Neuron (in vitro differentiated cells): ENCODE data around the gene PALLD.

ENCODE experiments used
- H2AFZ ChIP-seq: one replicate; pipeline ENCODE4 v1.6.1; 2013; ENCODE audit warnings: low read depth, mild to moderate bottlenecking, inconsistent platforms, low read length, moderate library complexity
- H3K27me3 ChIP-seq: one replicate; pipeline ENCODE4 v1.6.1; 2013; ENCODE audit warnings: low read length; ENCODE audit not compliant: insufficient read depth
- H3K36me3 ChIP-seq: one replicate; pipeline ENCODE4 v1.6.1; 2013; ENCODE audit warnings: low read length; ENCODE audit not compliant: insufficient read depth
- H3K4me1 ChIP-seq: one replicate; pipeline ENCODE4 v1.6.1; 2013; ENCODE audit warnings: low read length; ENCODE audit not compliant: insufficient read depth
- H3K4me3 ChIP-seq: 2 replicates; pipeline ENCODE4 v1.5.1; 2013; ENCODE audit warnings: mild to moderate bottlenecking, low read length, moderate library complexity
- H3K9me3 ChIP-seq: one replicate; pipeline ENCODE4 v1.6.1; 2013; ENCODE audit warnings: low read length

Gene PALLD

DNA sequence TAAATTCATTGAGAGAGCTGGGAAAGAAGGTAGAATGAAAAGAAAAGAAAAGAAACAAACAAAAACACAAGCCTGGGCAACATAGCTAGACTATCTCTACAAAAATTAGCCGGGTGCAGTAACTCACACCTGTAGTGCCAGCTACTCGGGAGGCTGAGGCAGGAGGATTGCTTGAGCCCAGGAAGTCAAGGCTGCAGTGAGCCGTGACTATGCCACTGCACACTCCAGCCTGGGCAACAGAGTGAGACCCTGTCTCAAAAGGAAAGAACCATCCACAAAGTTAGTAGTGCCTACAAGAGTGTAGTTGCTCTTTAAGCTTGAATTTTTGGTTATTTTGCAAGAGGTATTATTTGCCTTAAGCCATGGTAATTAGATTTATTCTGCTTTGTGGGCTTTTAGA, 355.5 kb downstream of the PALLD start:
- H3K4me1 ChIP-seq: peaks cover 18% of the 10 kb centered on the region

DNA sequence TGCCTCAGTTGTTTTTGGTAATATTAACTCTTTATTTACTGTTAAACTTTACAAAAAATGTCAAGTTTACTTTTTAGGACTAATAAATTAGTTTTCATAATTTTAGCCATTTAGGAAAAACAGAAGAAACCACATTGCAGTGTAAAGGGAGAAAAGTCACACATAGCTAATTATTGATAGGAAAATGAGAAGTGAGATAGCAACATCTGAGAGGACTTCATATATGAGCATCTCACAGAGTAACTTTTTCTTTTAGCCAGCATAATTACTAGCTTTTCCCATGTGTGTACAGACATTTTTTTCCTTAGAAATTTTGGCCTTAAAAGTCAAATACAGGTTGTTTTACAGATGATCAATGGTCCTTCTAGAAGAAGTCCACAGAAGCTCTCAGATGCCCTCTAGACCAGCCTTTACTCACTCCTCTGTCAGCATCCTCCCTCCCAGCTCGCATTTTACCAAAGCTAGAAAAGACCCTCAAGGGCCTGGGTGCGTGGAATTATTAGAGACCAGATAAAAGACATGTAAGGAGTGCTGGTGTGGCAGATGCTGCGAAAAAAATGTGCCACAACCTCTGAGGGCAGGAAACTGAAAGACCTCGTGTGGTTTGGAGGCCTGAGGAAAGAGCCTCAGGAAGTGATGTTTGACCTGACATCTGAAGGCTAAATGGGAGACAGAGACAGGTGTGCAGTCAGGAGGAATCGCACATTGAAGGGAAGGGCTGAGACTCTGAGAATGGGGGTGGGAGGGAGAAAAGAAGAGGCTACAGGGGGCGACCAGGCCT, 356.3 kb downstream of the PALLD start:
- no peak overlapping the region for H2AFZ ChIP-seq
- peaks cover 5% of the 10 kb centered on the region for H3K9me3 ChIP-seq
- peaks cover 23% of the 10 kb centered on the region for H3K36me3 ChIP-seq
- peaks cover 17% of the 10 kb centered on the region for H3K4me1 ChIP-seq
- no peak overlapping the region for H3K4me3 ChIP-seq
- no peaks in the 10 kb centered on the region for H3K27me3 ChIP-seq

More for the DNA sequence above, 355.5 kb downstream of the PALLD start:
- Histone ChIP-seq H2AFZ (no peak overlapping the region), H3K9me3 (peaks cover 5% of the 10 kb centered on the region), H3K27me3 (no peaks in the 10 kb centered on the region), H3K36me3 (peaks cover 23% of the 10 kb centered on the region), H3K4me3 (no peak overlapping the region)

DNA sequence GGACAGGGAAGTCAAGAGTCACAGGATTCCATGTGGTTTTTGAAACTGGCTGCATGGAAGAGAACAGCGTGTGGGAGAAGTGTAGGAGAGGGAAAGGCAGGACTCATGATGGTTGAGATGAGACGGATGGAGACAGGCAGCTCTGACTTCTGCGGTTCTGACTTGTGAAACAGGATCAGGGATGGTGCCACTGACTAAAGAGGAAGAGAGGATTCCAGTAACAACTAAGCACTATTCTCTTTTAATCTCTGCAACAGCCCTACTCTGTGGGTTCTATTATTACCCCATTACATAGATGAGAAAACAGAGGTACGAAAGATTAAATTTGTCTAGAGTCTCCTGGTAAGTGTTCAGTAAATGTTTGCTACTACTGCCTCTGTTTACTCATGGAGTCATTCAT, 356.9 kb downstream of the PALLD start:
- Histone ChIP-seq H3K36me3 (peaks cover 23% of the 10 kb centered on the region), H3K9me3 (peaks cover 5% of the 10 kb centered on the region)

DNA sequence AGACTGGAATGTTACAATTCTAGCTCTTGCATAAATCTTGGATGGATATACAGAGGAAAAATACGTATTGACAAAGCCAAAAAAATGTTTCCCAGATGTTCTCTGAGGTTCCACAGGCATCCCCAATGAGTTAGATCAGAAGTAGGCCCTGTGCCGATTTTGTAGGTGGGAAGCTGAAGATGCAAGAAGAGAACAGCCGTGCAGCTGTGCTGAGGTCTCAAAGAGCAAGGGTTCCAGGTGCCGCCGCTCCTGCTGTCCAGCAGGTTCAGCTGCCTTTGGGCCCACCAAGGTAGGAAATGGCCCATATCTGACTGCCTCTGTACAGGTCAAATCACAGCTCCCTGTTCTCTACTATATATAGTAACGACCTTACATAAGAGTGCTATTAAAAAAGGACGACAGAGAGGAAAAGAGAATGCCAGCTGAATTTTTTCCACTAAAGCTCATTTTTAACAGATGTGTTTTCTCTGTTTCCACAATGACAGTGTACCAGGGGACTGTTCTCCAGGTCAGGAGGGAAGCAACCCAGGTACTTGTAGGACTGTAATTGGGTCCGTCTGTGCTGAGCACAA, 357.6 kb downstream of the PALLD start:
- Histone ChIP-seq H3K9me3 (peaks cover 5% of the 10 kb centered on the region), H3K4me1 (peaks cover 4% of the 10 kb centered on the region), H2AFZ (no peak overlapping the region), H3K4me3 (no peak overlapping the region), H3K36me3 (peaks cover 23% of the 10 kb centered on the region), H3K27me3 (no peaks in the 10 kb centered on the region)

More for the DNA sequence above, 356.9 kb downstream of the PALLD start:
- H2AFZ ChIP-seq: no peak overlapping the region
- H3K4me3 ChIP-seq: no peak overlapping the region
- H3K27me3 ChIP-seq: no peaks in the 10 kb centered on the region
- H3K4me1 ChIP-seq: peaks cover 11% of the 10 kb centered on the region

DNA sequence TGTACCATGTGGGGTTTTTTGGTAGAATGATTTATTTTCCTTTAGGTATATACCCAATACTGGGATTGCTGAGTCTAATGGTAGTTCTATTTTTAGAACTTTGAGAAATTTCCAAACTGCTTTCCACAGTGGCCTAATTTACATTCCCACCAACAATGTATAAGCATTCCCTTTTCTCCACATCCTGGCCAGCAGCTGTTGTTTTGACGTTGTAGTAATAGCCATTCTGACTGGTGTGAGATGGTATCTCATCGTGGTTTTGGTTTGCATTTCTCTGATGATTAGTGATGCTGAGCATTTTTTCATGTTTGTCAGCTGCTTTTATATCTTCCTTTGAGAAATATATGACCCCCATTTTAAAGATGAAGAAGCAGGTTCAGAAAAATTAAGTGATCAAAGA, 359.5 kb downstream of the PALLD start:
- Histone ChIP-seq H3K4me1 (no peaks in the 10 kb centered on the region), H3K36me3 (peaks cover 19% of the 10 kb centered on the region), H3K4me3 (no peak overlapping the region), H3K9me3 (peaks cover 5% of the 10 kb centered on the region), H2AFZ (no peak overlapping the region), H3K27me3 (no peaks in the 10 kb centered on the region)

DNA sequence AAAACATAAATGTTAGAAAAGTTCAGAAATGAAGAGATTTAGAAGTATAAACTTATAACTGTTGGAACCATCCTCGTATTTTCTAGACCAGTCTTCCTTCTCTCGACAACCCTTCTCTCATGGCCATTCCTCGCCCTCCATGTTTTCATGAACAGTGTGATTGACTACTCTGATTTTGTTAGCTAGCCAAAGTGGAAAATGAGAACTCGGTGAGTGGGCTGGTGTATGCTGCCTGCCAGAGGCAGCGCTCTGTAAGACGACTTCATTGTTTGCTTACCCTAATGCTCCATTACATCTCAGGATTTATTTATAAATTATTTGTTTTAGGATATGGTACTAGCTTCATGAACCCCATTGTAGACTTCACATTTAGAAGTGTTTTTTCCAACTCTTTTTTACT, 360.2 kb downstream of the PALLD start:
- Histone ChIP-seq H3K4me1 (no peaks in the 10 kb centered on the region), H3K4me3 (no peak overlapping the region)

DNA sequence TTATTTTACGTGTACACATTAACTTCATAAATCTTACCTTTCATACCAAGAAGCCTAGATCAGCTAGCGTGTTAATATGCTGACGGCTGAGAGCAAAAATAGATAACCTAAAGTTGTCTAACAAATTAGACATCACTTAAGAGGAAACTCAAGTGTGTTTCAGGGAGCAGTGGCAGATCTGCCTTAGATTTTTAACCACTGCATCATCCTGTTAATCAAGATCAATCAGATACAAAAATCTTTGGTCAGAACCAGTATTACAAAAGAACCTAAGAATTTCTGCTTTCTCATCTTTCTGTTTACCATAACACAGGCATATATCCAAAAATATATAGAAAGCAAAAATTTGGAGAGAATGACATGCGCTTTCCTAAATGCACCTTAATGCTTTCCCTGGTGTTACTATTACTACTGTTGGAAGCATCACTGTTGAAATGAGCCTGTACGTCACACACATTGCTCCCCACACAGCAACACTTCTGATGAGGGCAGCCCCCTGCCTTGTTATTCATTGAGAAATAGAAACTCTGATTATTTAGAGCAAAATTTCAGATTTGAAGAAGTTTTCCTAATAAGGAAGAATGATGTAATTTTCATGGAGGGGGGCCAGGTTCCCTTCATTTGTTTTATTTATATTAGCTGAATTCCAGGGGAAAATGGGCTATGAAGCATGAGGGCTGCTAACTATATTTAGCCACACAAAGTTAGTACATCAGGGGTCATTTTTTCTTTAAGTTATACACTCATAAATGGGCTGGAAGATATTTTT, 360.9 kb downstream of the PALLD start:
- Histone ChIP-seq H3K4me3 (no peak overlapping the region), H3K9me3 (peaks cover 5% of the 10 kb centered on the region), H3K27me3 (no peaks in the 10 kb centered on the region), H3K4me1 (no peaks in the 10 kb centered on the region), H3K36me3 (peaks cover 25% of the 10 kb centered on the region), H2AFZ (no peak overlapping the region)

More for the DNA sequence above, 360.2 kb downstream of the PALLD start:
- Histone ChIP-seq H3K9me3 (peaks cover 5% of the 10 kb centered on the region), H3K36me3 (peaks cover 19% of the 10 kb centered on the region), H2AFZ (no peak overlapping the region), H3K27me3 (no peaks in the 10 kb centered on the region)

DNA sequence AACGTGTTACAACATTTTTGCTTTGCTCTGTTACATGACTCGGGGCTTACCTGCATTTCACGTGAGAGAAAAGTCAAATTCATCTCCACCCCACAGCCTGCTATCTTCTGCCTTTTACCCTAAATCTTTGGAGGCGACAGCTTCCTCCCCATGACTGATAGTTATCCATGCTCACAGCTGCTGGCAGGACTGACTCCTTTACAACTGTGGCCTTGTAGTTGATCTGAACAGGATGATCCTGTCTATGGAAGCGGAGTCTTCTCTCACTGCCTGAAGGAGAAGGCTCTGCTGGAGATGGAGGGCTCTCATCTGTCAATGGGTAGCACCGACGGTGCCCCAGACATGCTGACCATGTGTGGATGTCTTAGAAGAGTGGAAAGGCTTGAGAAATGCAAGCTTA, 362.2 kb downstream of the PALLD start:
- peaks cover 29% of the 10 kb centered on the region for H3K36me3 ChIP-seq

DNA sequence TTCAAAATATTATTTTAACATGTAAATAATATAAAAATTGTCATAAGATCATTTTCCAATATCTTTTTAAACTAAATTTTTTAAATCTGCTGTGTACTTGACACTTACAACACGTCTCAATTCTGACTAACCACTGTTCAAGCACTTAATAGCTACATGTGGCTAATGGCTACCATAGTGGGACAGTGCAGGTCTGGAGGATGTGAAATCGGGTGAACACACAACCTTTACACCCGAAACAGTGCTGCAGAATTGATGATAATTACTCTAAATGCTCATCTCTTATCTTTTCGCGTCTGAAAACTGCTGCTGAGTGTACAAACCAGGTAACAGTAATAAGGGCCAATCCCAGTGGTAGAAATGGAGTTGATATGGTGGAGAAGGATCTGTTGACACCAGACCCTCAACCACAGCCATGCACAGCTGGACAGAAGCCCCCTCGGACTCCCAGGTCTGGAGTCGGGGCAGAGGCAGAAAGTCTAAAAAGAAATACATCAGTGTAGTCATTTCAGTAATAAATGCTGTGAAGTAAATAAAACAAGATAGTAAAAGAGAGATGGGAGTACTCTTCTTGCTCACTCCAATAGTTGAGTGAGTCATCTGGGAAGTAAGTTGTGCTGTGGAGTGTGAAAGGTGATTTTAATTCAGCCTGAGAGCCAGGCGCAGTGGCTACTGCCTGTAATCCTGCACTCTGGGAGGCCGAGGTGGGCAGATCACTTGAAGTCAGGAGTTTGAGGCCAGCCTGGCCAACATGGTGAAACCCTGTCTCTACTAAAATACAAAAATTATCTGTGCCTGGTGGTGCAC, 363.2 kb downstream of the PALLD start:
- peaks cover 3% of the 10 kb centered on the region for H3K4me1 ChIP-seq
- H2AFZ ChIP-seq: no peak overlapping the region
- no peaks in the 10 kb centered on the region for H3K27me3 ChIP-seq
- H3K36me3 ChIP-seq: peaks cover 24% of the 10 kb centered on the region
- H3K4me3 ChIP-seq: no peak overlapping the region
- peaks cover 5% of the 10 kb centered on the region for H3K9me3 ChIP-seq

More for the DNA sequence above, 362.2 kb downstream of the PALLD start:
- H3K4me3 ChIP-seq: no peak overlapping the region
- H3K9me3 ChIP-seq: peaks cover 5% of the 10 kb centered on the region
- no peak overlapping the region for H2AFZ ChIP-seq
- no peaks in the 10 kb centered on the region for H3K27me3 ChIP-seq
- no peaks in the 10 kb centered on the region for H3K4me1 ChIP-seq

DNA sequence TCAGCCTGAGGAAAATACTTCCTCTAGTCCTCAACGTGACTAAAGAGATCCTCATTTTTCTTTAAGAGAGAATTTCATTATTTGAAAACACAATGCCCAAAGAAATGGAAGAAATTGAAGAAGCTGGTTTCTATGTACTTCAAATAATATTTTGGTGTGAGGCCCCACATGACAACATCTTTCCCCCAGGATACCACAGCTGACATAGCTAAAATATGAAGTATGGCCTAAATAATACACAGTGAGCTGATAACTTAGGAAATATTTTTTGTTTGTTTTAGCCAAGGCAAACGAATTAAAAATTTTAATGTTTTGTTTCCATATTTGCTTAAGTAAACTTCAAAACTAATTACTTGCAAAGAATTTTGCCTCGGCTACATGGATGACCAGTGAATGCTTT, 364.0 kb downstream of the PALLD start:
- H3K4me1 ChIP-seq: peaks cover 5% of the 10 kb centered on the region
- H3K27me3 ChIP-seq: no peaks in the 10 kb centered on the region
- H3K36me3 ChIP-seq: peaks cover 19% of the 10 kb centered on the region
- H3K4me3 ChIP-seq: no peak overlapping the region
- no peak overlapping the region for H2AFZ ChIP-seq
- peaks cover under 1% of the 10 kb centered on the region for H3K9me3 ChIP-seq

DNA sequence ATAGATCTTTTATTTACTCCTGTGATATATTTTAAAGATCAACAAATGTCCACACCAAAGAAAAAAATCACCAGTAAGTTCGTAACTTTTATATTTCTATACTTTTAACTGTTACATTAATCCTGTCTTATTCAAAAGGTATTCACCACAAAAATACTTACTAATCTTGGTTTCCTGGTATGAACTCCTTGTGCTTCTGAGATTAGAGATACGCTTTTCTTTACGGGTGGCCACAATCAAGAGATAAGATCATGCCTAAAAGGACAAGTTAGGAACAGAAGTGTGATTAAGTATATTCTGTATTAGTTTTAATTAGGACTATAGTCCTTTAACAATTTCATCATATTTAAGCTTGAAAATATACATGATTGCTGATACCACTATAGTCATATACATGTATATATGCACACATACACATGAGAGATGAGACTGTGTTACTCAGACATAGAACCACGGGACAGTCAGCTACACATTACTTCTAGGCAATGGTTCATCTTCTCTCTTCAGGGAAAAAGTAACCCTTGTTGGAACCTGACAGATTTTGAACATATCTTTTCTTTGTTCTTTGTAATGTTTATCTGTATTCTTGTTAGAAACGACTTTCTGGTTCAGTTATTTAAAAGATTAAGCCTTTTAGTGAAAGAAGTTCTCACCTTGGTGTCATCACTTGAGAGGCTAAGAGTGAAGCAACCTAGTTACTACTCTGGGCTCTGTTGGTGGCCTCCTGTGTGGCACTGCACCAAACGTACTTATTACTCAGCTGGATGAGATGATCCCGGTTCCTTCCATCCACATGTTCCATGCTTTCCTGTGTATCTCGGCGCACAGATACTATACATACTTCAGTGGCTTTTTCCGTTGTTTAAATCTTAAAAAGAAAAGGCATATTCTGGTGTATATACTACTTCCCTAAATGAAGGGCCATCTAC, 367.1 kb downstream of the PALLD start:
- Histone ChIP-seq H3K4me3 (no peak overlapping the region), H3K27me3 (no peaks in the 10 kb centered on the region), H3K36me3 (peaks cover 20% of the 10 kb centered on the region), H2AFZ (no peak overlapping the region), H3K9me3 (no peaks in the 10 kb centered on the region), H3K4me1 (peaks cover 5% of the 10 kb centered on the region)
